Erythroblast (primary cell): Measurements from ENCODE around the gene UBA52.

Source experiments
- GATA1 ChIP-seq: IDR thresholded peaks from 2 replicates; pipeline ENCODE4 v1.6.1; 2011; ENCODE audit warnings: low read depth, mild to moderate bottlenecking, control low read depth, low read length, moderate library complexity
- POLR2A ChIP-seq: IDR thresholded peaks from 2 replicates; pipeline ENCODE4 v1.6.1; 2011; ENCODE audit warnings: mild to moderate bottlenecking, low read length

DNA sequence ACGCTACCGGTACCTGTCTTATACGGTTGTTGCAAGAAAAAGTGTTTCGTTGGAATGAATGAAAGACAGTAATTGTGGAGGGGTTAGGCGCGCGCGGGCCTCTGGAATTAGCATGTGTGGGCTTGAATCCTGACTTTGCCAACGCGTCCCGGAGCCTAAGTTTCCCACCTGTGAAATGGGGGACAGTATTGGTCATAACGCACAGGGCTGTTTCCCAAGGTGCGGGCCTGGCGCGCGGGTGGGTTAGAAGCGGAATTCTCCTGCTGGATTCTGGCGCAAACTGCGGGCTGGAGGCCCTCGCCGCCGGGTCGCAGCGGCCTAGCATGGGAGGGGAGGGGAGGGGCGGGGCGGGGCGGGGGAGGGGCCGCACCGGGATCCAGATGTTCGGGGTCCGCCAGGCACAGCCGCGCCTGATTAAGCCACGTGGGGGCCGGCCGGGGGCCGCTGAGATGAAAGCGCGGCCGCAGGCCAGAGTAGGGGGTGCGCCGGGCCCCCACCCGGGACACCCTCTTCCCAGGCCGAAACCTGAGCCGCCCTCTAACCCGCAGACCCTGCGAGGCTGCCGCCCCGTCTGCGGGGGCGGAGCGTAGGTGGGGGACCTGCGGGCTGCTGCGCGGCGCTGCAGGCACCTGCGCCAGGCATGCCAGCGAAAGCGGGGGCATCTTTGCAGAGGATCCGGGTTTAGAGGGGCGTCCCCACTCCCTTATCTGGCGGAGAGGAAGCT, 39.8 kb downstream of the UBA52 start:
- TF ChIP-seq POLR2A (no peak), GATA1 (no peak)
